T-helper 9 cell (primary cell): ENCODE measurements around the gene AFTPH.

Source experiments
- DNase-seq: peaks from one replicate; pipeline ENCODE4 v3.0.0-alpha.2; 2020

The AFTPH gene

GRCh38 chr2:64593035-64593655, 69.0 kb downstream of the AFTPH start:
- no peak for DNase-seq

- DNase-seq, result no peak
Observed at GRCh38 chr2:64594226-64594989, 70.3 kb downstream of the AFTPH start.

- DNase-seq, result no peak
Observed at GRCh38 chr2:64595397-64596176, 71.5 kb downstream of the AFTPH start.

DNA sequence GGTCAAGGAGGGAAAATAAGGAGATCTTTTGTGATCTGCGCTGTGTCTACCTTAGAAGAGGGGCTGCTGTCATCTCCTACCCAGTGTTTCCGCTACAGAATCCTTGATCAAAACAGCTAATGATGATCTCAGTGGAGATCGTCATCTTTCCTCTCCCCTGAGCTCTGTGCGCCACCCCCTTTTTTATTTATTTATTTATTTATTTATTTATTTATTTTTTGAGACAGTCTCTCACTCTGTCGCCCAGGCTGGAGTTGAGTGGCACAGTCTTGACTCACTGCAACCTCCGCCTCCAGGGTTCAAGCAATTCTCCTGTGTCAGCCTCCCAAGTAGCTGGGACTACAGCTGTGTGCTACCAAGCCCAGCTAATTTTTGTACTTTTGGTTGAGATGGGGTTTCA, 74.1 kb downstream of the AFTPH start:
- no peak for DNase-seq

DNA sequence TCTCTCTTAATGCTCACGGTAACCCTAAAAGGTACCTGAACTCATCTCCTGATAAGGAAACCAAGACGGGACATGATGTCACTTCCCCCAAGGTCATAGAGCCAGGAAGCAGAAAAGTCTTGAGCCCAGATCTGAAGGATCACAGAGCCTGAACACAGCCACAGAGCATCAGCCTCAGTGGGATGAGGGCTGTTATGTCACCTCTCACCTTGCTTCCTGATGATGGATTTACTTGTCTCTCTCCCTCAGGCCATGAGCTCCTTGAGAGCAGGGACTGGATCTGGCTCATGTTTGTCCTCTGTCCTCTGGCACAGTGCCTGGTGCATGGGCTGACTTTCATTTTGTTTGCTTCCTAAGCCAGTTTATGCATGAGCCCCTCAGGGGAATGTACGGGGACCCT, 75.3 kb downstream of the AFTPH start:
- DNase-seq, result no peak

DNA sequence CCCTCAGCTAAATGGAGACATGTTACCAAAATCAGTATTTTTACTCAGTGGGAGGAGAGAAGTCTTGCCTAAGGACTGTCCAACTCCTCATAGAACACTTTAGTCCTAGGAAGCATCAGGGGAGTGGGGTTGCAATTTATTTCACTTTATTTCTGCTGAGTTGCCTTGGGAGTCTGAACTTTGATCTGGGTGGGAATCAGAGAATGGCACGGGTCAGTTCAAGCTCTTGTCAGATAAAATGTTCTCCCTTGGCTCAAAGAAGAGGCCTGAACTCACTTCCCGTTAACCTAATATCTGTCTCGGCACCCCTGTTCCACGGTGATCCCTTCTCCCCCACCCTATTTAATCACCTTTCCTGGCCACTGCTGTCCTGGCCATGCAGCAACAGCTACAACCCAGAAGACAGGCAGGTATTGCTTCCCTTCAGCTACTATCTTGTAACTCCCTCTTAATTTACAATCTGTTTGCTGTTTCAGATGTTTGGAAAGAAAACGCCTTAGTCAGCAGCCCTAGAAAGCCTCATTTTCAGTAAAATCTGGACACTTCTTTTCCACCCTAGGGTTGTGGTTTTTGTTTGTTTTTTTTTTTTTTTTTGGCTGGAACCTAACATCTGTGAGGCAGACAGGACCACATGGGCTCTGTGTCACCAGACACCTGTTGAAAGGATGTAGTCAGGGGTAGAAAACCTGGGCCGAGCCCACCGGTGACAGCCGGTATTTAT, 77.1 kb downstream of the AFTPH start:
- no peak for DNase-seq

GRCh38 chr2:64601785-64602391, 77.8 kb downstream of the AFTPH start:
- no peak for DNase-seq

DNA sequence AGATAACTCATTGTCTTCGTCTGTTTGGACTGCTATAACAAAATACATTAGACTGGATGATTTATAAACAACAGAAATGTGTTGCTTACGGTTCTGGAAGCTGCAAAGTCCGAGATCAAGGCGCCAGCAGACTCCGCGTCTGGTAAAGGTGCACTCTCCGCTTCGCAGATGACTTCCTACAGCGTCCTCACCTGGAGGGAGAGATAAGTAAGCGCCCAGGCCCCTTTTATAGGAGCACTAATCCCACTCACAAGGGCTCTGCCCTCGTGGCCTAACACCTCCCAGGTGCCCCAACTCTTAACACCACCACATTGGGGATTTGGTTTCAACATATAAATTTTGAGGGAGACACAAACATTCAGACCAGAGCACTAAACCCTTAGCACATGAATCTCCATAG, 78.3 kb downstream of the AFTPH start:
- no peak for DNase-seq

DNA sequence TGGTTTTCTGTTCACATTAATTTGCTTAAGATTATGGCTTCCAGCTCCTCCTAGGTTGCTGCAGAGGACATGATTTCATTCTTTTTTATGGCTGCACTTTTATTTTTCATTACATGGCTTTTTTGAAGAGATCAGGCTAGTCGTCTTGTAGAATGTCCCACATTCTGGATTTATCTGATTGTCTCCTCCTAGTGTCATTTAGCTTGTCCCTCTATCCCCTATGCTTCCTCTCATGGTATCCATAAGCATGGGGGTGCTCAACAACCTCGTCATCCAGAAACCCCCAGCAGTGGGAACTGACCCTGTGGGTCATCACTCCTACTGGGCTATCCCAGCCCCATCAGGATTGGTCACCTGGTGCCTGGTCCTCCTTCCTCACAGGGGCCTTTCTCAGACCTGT, 80.0 kb downstream of the AFTPH start:
- no peak for DNase-seq

DNA sequence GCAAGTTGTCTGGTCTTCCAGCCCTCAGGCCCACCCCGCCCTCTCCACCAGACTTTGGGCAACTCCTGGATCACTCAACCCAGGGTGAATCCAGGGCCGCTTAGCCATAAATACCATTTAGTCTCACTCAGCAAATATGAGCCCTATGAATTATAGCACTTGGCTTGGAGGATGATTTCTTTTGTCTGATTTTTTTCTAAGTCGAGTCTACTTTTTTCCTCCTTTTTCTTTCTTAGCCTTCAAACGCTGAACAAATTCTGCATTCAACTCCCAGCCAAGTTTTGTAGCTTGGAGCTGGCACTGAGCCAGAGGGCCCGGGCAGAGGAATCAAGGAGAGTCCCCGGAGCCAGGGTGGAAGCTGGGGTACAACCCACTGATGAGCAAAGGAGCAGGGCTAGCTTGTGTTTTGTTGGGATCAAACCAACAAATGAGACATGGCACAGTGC, 80.9 kb downstream of the AFTPH start:
- DNase-seq, result no peak

DNA sequence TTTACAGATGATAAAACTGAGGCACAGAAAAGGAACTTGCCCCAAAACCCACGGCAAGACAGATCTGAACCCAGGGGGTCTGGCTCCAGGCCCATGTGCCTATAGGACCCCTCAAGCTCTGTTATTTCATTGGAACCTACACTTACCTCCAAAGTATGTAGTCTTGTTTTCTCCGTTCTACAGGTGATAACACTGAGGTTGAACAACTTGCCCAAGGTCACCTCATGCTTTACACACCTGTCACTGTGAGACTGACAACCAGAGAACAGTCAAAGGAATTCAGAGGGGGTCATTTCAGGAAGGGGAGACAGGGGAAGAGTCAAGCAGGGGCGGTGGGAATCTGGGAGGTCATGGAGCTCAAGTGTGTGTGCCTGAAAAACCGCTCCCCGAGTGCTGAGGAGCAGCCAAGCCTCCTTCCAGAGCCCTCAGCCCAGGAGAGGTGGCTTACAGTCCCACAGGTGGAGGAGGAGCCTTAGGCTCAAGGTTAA, 81.9 kb downstream of the AFTPH start:
- no peak for DNase-seq

DNA sequence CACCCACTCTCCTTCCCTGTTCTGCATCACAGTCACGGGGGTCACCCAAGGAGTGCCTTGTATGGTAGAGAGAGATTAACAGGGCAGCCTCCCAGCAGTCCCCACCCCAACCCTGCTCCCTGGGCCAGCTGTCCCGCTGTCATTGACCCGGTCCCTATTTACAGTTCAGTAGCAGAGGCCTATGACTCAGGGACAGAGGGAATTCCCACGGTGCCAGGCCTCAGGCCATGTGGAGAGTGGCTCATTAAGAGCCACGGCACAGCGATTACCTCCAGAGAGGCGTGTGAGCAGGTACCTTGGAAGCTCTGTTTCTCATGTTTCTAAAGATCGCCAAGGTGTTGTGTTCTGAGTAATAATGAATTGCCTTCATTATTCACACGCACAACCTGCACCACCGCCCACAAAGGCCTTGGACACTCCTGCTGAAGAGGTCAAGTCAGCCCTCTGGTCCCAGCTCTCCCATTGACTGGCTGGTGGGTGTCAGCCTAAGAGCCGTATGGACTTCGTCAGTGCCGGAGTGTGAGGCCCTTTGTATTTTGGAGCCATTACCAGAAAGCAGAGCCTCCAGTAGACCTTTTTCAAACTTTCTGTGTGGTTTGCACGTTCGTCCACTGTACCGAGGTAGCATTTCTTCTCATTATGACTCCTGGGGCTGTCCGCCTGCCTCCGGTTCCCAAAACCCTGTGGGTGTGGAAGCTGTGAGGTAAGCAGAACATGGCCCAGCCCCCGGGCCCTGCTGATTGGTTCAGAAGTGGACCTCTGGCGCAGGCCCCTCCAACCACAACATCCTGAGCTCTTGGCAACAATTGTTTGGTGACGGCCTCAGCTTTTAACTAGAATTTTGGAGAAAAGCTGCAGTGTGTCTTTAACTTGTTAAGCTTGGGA, 82.6 kb downstream of the AFTPH start:
- peak; percentile 75 for DNase-seq

GRCh38 chr2:64607381-64608304, 83.5 kb downstream of the AFTPH start:
- no peak for DNase-seq

- no peak for DNase-seq
Observed at GRCh38 chr2:64608867-64609226, 84.7 kb downstream of the AFTPH start.

DNA sequence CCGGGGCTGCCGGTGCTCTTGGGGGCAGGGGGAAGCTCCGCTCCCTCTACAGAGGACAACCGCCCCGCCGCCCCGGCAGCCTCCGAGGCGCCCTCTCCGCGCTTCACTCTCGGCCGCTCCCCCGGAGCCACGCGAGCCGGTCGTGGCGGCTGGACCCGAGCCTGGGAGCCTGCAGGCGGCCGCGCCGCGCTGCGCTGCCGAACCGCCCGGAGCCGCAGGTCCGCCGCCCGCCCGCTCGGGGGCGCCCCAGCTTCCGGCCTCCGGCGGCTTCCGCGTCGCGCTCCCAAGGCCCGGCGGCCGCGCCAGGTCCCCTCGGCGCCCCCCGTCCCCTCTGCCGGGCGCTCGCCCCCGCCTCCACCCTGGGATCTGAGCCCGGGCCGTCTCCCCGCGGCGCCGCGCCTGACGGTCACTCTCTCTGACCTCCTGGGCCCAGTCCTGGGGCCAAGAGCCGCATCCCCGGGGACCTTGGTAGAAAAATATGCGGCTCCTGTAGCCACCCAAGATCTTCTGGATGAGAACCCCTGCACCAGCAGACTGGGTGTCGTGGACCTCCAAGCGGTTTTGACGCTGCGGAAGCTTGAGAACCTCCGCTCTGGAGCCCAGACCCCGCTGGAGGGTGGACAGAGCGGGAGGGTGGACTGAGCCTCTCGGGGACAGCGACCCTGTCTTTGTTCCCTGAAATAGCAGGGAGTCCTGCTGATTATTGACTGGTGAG, 85.3 kb downstream of the AFTPH start:
- DNase-seq, result peak; percentile 61

DNA sequence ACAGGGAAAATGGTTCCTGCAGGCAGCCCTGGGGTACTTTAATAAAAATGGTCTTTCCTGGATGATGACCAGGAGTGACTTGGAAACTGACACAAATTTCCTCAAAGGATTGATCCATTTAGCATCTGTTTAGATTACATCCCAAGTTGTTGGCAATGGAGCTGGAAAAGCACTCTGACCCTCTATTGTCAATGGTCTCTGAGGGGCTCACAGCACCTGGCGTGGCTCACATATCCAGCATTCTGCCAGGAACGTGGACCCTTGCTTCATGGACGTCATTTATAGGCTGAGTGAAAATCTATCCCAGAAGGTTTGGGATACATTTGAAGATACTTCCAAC, 85.8 kb downstream of the AFTPH start:
- DNase-seq, result no peak

DNA sequence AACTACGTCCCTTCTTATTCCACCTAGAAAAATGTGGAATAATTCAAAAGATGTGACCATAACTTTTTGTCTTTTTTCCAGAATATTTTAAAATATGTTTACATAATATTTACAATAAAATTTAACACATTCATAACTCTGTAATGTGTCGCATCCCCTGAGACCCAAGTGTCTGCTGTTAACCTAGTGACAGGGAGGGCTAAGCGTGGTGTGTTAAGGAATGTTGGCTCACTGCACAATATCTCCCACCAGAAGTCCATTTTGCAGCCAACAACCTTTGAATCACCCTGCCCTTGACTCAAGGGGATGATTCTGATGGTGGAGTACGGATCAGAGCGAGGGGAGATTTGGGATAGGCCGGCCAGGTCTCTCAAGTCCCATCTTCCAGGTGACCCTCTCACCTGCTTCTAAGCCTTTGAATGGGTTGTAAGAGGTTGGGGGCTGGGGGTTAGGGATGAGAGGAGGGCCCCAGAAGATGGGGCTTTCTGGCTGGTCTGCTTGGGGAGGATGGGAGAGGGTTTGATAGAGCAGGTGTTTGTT, 86.3 kb downstream of the AFTPH start:
- no peak for DNase-seq

GRCh38 chr2:64612575-64613195, 88.6 kb downstream of the AFTPH start:
- DNase-seq, result no peak

DNA sequence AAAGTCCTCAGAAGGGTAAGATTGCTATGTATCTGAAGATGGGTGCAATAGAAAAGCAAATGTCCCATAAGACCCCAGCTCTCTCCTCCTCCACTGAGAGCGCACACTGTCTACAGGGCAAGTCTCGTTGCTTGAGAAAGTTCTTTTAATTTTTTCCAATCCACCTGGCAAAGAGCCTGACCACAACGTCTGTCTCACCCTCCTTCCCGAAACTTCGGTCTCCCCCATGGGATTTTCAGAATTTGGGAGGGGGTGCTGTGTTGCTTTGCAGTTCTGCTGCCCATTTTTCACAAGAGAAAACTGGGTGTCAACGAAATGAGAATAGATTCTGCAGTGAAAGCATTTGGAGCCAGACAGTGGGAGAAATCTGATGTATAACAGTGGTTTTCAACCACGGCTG, 89.1 kb downstream of the AFTPH start:
- no peak for DNase-seq
